Endothelial cell of umbilical vein (primary cell): ENCODE results near the gene GLOD4. TPM values are rescaled to one million over a fixed set of nuclear protein-coding genes. Genes with fewer than 3 reads are reported as not detected.
"Not testable (repeated sequence)": the region's sequence is repeated elsewhere in the genome, so short reads cannot be mapped to it uniquely, and the experiment has no call there.

Experiments used
- BruUV-seq: library from RNA; stranded (reverse); fragments of 400-500 nt; replicated peaks from 2 replicates; lab custom pipeline; 2021; lab: Mats Ljungman, UMichigan
- CTCF ChIA-PET: fragments of 300-600, 350-600 bp; sonication (Branson Sonifier 250); formaldehyde crosslinking; loops from one replicate; lab custom pipeline; 2021; ENCODE audit warnings: antibody characterized with exemption, inconsistent platforms; lab: Charles Lee
- POLR2A ChIA-PET: fragments of 300-600, 350-600 bp; sonication (Branson Sonifier 250); formaldehyde crosslinking; loops from one replicate; lab custom pipeline; 2021; ENCODE audit warnings: antibody characterized with exemption, inconsistent platforms; lab: Charles Lee
- DNase-seq: peaks from one replicate; pipeline ENCODE4 v3.0.0-alpha.2; 2011; ENCODE audit warnings: low read depth, low spot score
- FAIRE-seq: peaks from 2 replicates; lab custom pipeline; 2011; peaks lifted over from hg19 to GRCh38; lab: Jason Lieb, UNC
- H2AFZ ChIP-seq: 2 replicates; pipeline ENCODE4 v1.6.0; 2012; ENCODE audit warnings: low read depth, low read length, control low read depth, inconsistent platforms
- H3K27ac ChIP-seq: 2 replicates; pipeline ENCODE4 v1.5.1; 2011; ENCODE audit warnings: low read depth, mild to moderate bottlenecking, control low read depth, low read length, moderate library complexity; ENCODE audit not compliant: insufficient read depth
- H3K27me3 ChIP-seq, 2 experiments: 2 replicates each; pipeline versions ENCODE4 v1.6.0 to v1.6.1; 2011; ENCODE audit warnings: low read length in 2 of 2, mixed read lengths in 1 of 2; ENCODE audit not compliant: control insufficient read depth in 2 of 2, insufficient read depth in 2 of 2
- H3K36me3 ChIP-seq, 2 experiments: 2 replicates in 1 of 2; 3 replicates in 1 of 2; pipeline ENCODE4 v1.5.1; 2011; ENCODE audit warnings: low read length in 2 of 2, mild to moderate bottlenecking in 1 of 2, moderate library complexity in 1 of 2; ENCODE audit not compliant: control insufficient read depth in 2 of 2, insufficient read depth in 2 of 2; ENCODE audit errors: extremely low read depth in 1 of 2
- H3K4me1 ChIP-seq: 3 replicates; pipeline ENCODE4 v1.5.1; 2011; ENCODE audit warnings: mild to moderate bottlenecking, low read length; ENCODE audit not compliant: control insufficient read depth, insufficient read depth; ENCODE audit errors: extremely low read depth
- H3K4me2 ChIP-seq: 2 replicates; pipeline ENCODE4 v1.6.1; 2011; ENCODE audit warnings: low read length, control low read depth, mixed read lengths; ENCODE audit not compliant: insufficient read depth
- H3K4me3 ChIP-seq, 3 experiments: fragments of 200-600 bp in 1 of 3; sonication (generic), shearing (Covaris generic) in 1 of 3; replicated peaks in 1 of 3; 2 replicates each; pipeline ENCODE4 v1.5.1; 2011 to 2016; ENCODE audit warnings: control low read depth in 3 of 3, low read length in 3 of 3, mild to moderate bottlenecking in 2 of 3, inconsistent platforms in 1 of 3, low read depth in 1 of 3, moderate library complexity in 1 of 3; ENCODE audit not compliant: insufficient read depth in 1 of 3
- H3K79me2 ChIP-seq: 2 replicates; pipeline ENCODE4 v1.6.0; 2012; ENCODE audit warnings: low read length, inconsistent platforms; ENCODE audit not compliant: control insufficient read depth, insufficient read depth
- H3K9ac ChIP-seq: replicated peaks from 2 replicates; pipeline ENCODE3; 2011; ENCODE audit warnings: low read length, control low read depth; ENCODE audit not compliant: insufficient read depth; ENCODE audit errors: extremely low read depth
- H3K9me1 ChIP-seq: replicated peaks from 3 replicates; pipeline ENCODE4 v1.6.0; 2011; ENCODE audit warnings: mild to moderate bottlenecking, low read length; ENCODE audit not compliant: control insufficient read depth, insufficient read depth; ENCODE audit errors: extremely low read depth
- H3K9me3 ChIP-seq: replicated peaks from 2 replicates; pipeline ENCODE4 v1.5.1; 2012; ENCODE audit warnings: low read length, inconsistent platforms; ENCODE audit not compliant: control insufficient read depth, insufficient read depth
- H4K20me1 ChIP-seq: replicated peaks from 2 replicates; pipeline ENCODE3; 2011; ENCODE audit warnings: mild to moderate bottlenecking, low read length; ENCODE audit not compliant: control insufficient read depth, insufficient read depth; ENCODE audit errors: extremely low read depth
- FOS ChIP-seq: IDR thresholded peaks from 2 replicates; pipeline ENCODE4 v1.6.1; 2011; ENCODE audit warnings: mild to moderate bottlenecking, low read length, moderate library complexity, borderline replicate concordance; ENCODE audit not compliant: insufficient read depth
- JUN ChIP-seq: IDR thresholded peaks from 2 replicates; pipeline ENCODE4 v1.6.1; 2011; ENCODE audit warnings: borderline replicate concordance, low read depth; ENCODE audit not compliant: insufficient read length, insufficient read depth
- MAX ChIP-seq: IDR thresholded peaks from 2 replicates; pipeline ENCODE4 v1.6.1; 2011; ENCODE audit not compliant: insufficient read depth, insufficient read length
- MYC ChIP-seq: IDR thresholded peaks from one replicate; pipeline ENCODE4 v1.6.1; 2011; ENCODE audit warnings: mild to moderate bottlenecking, low read depth, low read length
- POLR2A ChIP-seq: IDR thresholded peaks from 2 replicates; pipeline ENCODE4 v1.6.1; 2012; ENCODE audit warnings: low read depth, mild to moderate bottlenecking, control low read depth, low read length
- dilution Hi-C: fragments of 300-500 bp; cut with MboI; formaldehyde crosslinking; loops from one replicate; pipeline ENCODE4 v1.15.0; 2019; ENCODE audit warnings: low sequenced_read_pairs; ENCODE audit not compliant: extremely low pct_ligation_motif_present
- intact Hi-C: fragments of 100-400 bp; cut with micrococcal nuclease; formaldehyde crosslinking; loops from one replicate; pipeline ENCODE4 v1.10.0; 2022
- polyA plus RNA-seq, 4 experiments: library from polyadenylated mRNA; depleted of rRNA in 3 of 4; stranded (reverse) in 3 of 4; unstranded in 1 of 4; fragments of >200 nt; gene quantifications; 2 replicates each; pipeline versions ENCODE4 v1.2.1 to v1.2.3, GENCODE V29; 2011 to 2012; ENCODE audit warnings: missing spikeins in 1 of 4
- total RNA-seq: library from RNA; stranded (reverse); gene quantifications from 2 replicates; pipeline ENCODE4 v1.2.3, GENCODE V29; 2021

The GLOD4 gene
- total and polyA plus RNA-seq, 2 donors (not counting 3 experiments of a cell fraction or from before 2014, with no cell fraction given) = 41.3 to 84.2 TPM

GRCh38 chr17:751269-752001 is 30.6 kb downstream of the GLOD4 start:
- H4K20me1 ChIP-seq = no peaks in the 10 kb centered on the region
- peak overlapping the region; percentile 70 for H2AFZ ChIP-seq
- H3K79me2 ChIP-seq = peaks cover 50% of the 10 kb centered on the region
- peak overlapping the region; percentile 34 to 82 (median 78) for H3K4me3 ChIP-seq
- H3K36me3 ChIP-seq = peaks cover 9 to 13% of the 10 kb centered on the region in 2 experiments
- no peaks in the 10 kb centered on the region for H3K9me3 ChIP-seq
- DNase-seq (peak; percentile 39), FAIRE-seq (peak; percentile 62)
- TSS peak; percentile 40 for BruUV-seq
- peak overlapping the region; percentile 30 for H3K27ac ChIP-seq
- TF ChIP-seq JUN (no peak), MAX (peak; percentile 63)
- H3K9ac ChIP-seq = peak overlapping the region; percentile 75
- H3K9me1 ChIP-seq = no peaks in the 10 kb centered on the region
- H3K27me3 ChIP-seq = no peaks in the 10 kb centered on the region
- H3K4me2 ChIP-seq = peak overlapping the region; percentile 64
- dilution Hi-C loops (no loop called here), intact Hi-C loops (loop anchor here (1.0 kb wide), 4 partner anchors 18 to 230 kb away; partner anchors contain the start of genes GLOD4, MRM3 and VPS53)
- H3K4me1 ChIP-seq = peaks cover 15% of the 10 kb centered on the region
- POLR2A ChIA-PET = no interaction called here
- CTCF ChIA-PET = interaction anchor here (1.2 to 3.2 kb wide), 4 partner anchors 51 to 339 kb away, joined by 3 to 18 read pairs (median 7); partner anchors contain the start of gene TIMM22

GRCh38 chr17:750431-751037 is 31.5 kb downstream of the GLOD4 start:
- Histone ChIP-seq H3K9me1 (no peaks in the 10 kb centered on the region), H3K4me2 (peak overlapping the region; percentile 64), H3K4me1 (peaks cover 9% of the 10 kb centered on the region), H3K79me2 (peaks cover 54% of the 10 kb centered on the region), H3K4me3 (peak overlapping the region in 1 of 3 experiments; percentile 78), H3K36me3 (peaks cover 9 to 21% of the 10 kb centered on the region in 2 experiments), H2AFZ (no peak overlapping the region), H3K9me3 (no peaks in the 10 kb centered on the region), H4K20me1 (no peaks in the 10 kb centered on the region), H3K27me3 (no peaks in the 10 kb centered on the region), H3K9ac (no peak overlapping the region), H3K27ac (no peak overlapping the region)
- intact Hi-C loops (no loop called here), dilution Hi-C loops (no loop called here)
- DNase-seq (no peak), FAIRE-seq (no peak)
- TF ChIP-seq POLR2A (no peak), FOS (no peak), MAX (no peak), MYC (no peak)
- no TSS peak for BruUV-seq
- CTCF ChIA-PET = interaction anchor here (0.8 to 2.6 kb wide), 5 partner anchors 50 to 339 kb away, joined by 3 to 18 read pairs (median 5); partner anchors contain the start of gene TIMM22
- POLR2A ChIA-PET = no interaction called here

GRCh38 chr17:749359-749758 is 32.7 kb downstream of the GLOD4 start:
- H3K9me1 ChIP-seq, H3K9me3 ChIP-seq, DNase-seq, H4K20me1 ChIP-seq, dilution Hi-C loops, H3K4me3 ChIP-seq, H3K4me2 ChIP-seq, H3K27ac ChIP-seq, H3K4me1 ChIP-seq, BruUV-seq, H2AFZ ChIP-seq, H3K9ac ChIP-seq, intact Hi-C loops, H3K27me3 ChIP-seq, POLR2A ChIA-PET, FAIRE-seq: not testable (repeated sequence)
- Histone ChIP-seq H3K79me2 (peaks cover 65% of the 10 kb centered on the region), H3K36me3 (peaks cover 13 to 29% of the 10 kb centered on the region in 2 experiments)
- CTCF ChIA-PET = interaction anchor here (1.4 kb wide), 1 partner anchor 337 kb away, joined by 9 read pairs; no protein-coding TSS in a partner anchor
